GM23338 (cell line): ENCODE measurements around the gene SND1. TPM values are rescaled to one million over a fixed set of nuclear protein-coding genes. Genes with fewer than 3 reads are reported as not detected.

Source experiments
- ATAC-seq: fragments of 200-7000 bp; cut with Tn5 transposase; 3 replicates; pipeline ENCODE4 v1.9.1; 2020
- DNase-seq: peaks from one replicate; pipeline ENCODE4 v3.0.0-alpha.2; 2015; ENCODE audit warnings: low spot score
- H2AFZ ChIP-seq: fragments of 200-600 bp; sonication (generic); 2 replicates; pipeline ENCODE4 v1.8.0; 2016; ENCODE audit warnings: antibody characterized with exemption, mild to moderate bottlenecking, moderate library complexity
- H3F3A ChIP-seq: fragments of 200-600 bp; sonication (generic); replicated peaks from 2 replicates; pipeline ENCODE4 v1.8.0; 2017; ENCODE audit warnings: antibody characterized with exemption, mixed run types, low read depth
- H3K27ac ChIP-seq: fragments of 200-600 bp; sonication (generic); 2 replicates; pipeline ENCODE4 v1.6.1; 2016; ENCODE audit warnings: low read depth
- H3K27me3 ChIP-seq: fragments of 200-600 bp; sonication (generic); 2 replicates; pipeline ENCODE4 v1.8.0; 2016; ENCODE audit warnings: mild to moderate bottlenecking, mixed run types, moderate library complexity; ENCODE audit not compliant: insufficient read depth
- H3K36me3 ChIP-seq: fragments of 200-600 bp; sonication (generic); 2 replicates; pipeline ENCODE4 v1.8.0; 2016; ENCODE audit warnings: mild to moderate bottlenecking; ENCODE audit not compliant: insufficient read depth
- H3K4me1 ChIP-seq: fragments of 200-600 bp; sonication (generic); 2 replicates; pipeline ENCODE4 v1.8.0; 2016; ENCODE audit warnings: mild to moderate bottlenecking, moderate library complexity; ENCODE audit not compliant: insufficient read depth
- H3K4me2 ChIP-seq: fragments of 200-600 bp; sonication (generic); 2 replicates; pipeline ENCODE4 v1.7.1; 2017; ENCODE audit warnings: mixed run types
- H3K4me3 ChIP-seq: fragments of 200-600 bp; sonication (generic); 2 replicates; pipeline ENCODE4 v1.6.1; 2016; ENCODE audit warnings: mixed run types
- H3K79me2 ChIP-seq: fragments of 200-600 bp; sonication (generic); replicated peaks from 2 replicates; pipeline ENCODE4 v1.8.0; 2017; ENCODE audit warnings: mild to moderate bottlenecking; ENCODE audit not compliant: insufficient read depth
- H3K9me2 ChIP-seq: fragments of 200-600 bp; sonication (generic); 2 replicates; pipeline ENCODE4 v1.8.0; 2017; ENCODE audit not compliant: insufficient read depth
- H4K20me1 ChIP-seq: fragments of 200-600 bp; sonication (generic); replicated peaks from 2 replicates; pipeline ENCODE4 v1.8.0; 2017; ENCODE audit warnings: mild to moderate bottlenecking; ENCODE audit not compliant: insufficient read depth
- H3K27ac Mint-ChIP-seq: 2 replicates; pipeline ENCODE4 v1.8.0; 2020; ENCODE audit warnings: inconsistent platforms, mild to moderate bottlenecking, moderate library complexity, mixed read lengths
- H3K27me3 Mint-ChIP-seq: 3 replicates; pipeline ENCODE4 v1.8.0; 2022; ENCODE audit warnings: low read depth, mild to moderate bottlenecking, moderate library complexity, mixed read lengths, inconsistent platforms; ENCODE audit not compliant: insufficient read depth, poor library complexity
- H3K36me3 Mint-ChIP-seq: 3 replicates; pipeline ENCODE4 v1.8.0; 2021; ENCODE audit warnings: low read depth, mild to moderate bottlenecking, inconsistent platforms, moderate library complexity, mixed read lengths
- H3K4me1 Mint-ChIP-seq: 3 replicates; pipeline ENCODE4 v1.8.0; 2020; ENCODE audit warnings: mild to moderate bottlenecking, inconsistent platforms, mixed read lengths
- H3K4me3 Mint-ChIP-seq: 3 replicates; pipeline ENCODE4 v1.8.0; 2021; ENCODE audit warnings: moderate library complexity, mild to moderate bottlenecking, inconsistent platforms, mixed read lengths
- H3K9me3 Mint-ChIP-seq: 3 replicates; pipeline ENCODE4 v1.8.0; 2020; ENCODE audit warnings: moderate library complexity, mild to moderate bottlenecking, inconsistent platforms, mixed read lengths
- CREB1 ChIP-seq: fragments of 250-450 bp; sonication (Bioruptor Pico); IDR thresholded peaks from 2 replicates; pipeline ENCODE4 v1.5.0; 2020; ENCODE audit warnings: low read depth, mild to moderate bottlenecking, moderate library complexity
- CTCF ChIP-seq, 2 experiments: fragments of 200-600 bp in 1 of 2; sonication (generic) in 1 of 2; conservative IDR thresholded peaks; 2 replicates each; pipeline versions ENCODE4 v1.5.1 to v1.6.1; 2016 to 2017; ENCODE audit warnings: antibody characterized with exemption in 2 of 2, low read depth in 2 of 2, mild to moderate bottlenecking in 2 of 2, moderate library complexity in 1 of 2
- ETS1 ChIP-seq: IDR thresholded peaks from 2 replicates; pipeline ENCODE4 v1.6.1; 2016; ENCODE audit warnings: antibody characterized with exemption
- EZH2 ChIP-seq: fragments of 200-600 bp; sonication (generic); IDR thresholded peaks from one replicate; pipeline ENCODE4 v1.8.0; 2017; ENCODE audit warnings: antibody characterized with exemption, mild to moderate bottlenecking, low read depth; ENCODE audit not compliant: unreplicated experiment
- EZH2phosphoT487 ChIP-seq: fragments of 200-600 bp; sonication (generic); IDR thresholded peaks from one replicate; pipeline ENCODE4 v1.8.1; 2018; ENCODE audit warnings: antibody characterized with exemption; ENCODE audit not compliant: unreplicated experiment
- JUNB ChIP-seq: IDR thresholded peaks from one replicate; pipeline ENCODE4 v1.6.1; 2016; ENCODE audit warnings: antibody characterized with exemption; ENCODE audit not compliant: unreplicated experiment
- POLR2AphosphoS5 ChIP-seq: IDR thresholded peaks from 2 replicates; pipeline ENCODE4 v1.6.1; 2016; ENCODE audit warnings: antibody characterized with exemption, low read depth
- REST ChIP-seq: IDR thresholded peaks from one replicate; pipeline ENCODE4 v1.6.1; 2018; ENCODE audit warnings: antibody characterized with exemption; ENCODE audit not compliant: unreplicated experiment
- STAT1 ChIP-seq: IDR thresholded peaks from one replicate; pipeline ENCODE4 v1.6.1; 2016; ENCODE audit warnings: antibody characterized with exemption; ENCODE audit not compliant: unreplicated experiment
- ZNF114 ChIP-seq: fragments of 250-450 bp; sonication (Bioruptor Pico); IDR thresholded peaks from 2 replicates; pipeline ENCODE4 v1.5.0; 2020; ENCODE audit warnings: mild to moderate bottlenecking, moderate library complexity
- ZNF331 ChIP-seq: fragments of 250-450 bp; sonication (Bioruptor Pico); IDR thresholded peaks from 2 replicates; pipeline ENCODE4 v1.5.0; 2020; ENCODE audit warnings: low read depth, mild to moderate bottlenecking, moderate library complexity
- polyA plus RNA-seq: library from polyadenylated mRNA; unstranded; fragments of >200 nt; fragmentation: Nextera tagmentation; extraction: Ambion mirVana; gene quantifications from 2 replicates; pipeline ENCODE4 v1.2.1, GENCODE V29; 2016
- total RNA-seq: library from RNA; depleted of rRNA; stranded (reverse); fragments of >200 nt; shearing (Covaris generic); gene quantifications from 2 replicates; pipeline ENCODE4 v1.2.3, GENCODE V29; 2014

SND1 gene
- total and polyA plus RNA-seq, 2 experiments from 2014 or later = 107 to 254 TPM

- H3K36me3 Mint-ChIP-seq = no peaks in the 10 kb centered on the region
- no peak for ATAC-seq
- no peak for DNase-seq
- Histone ChIP-seq H3K9me2 (no peaks in the 10 kb centered on the region), H4K20me1 (no peaks in the 10 kb centered on the region), H3K4me3 (no peak overlapping the region), H3K4me2 (no peak overlapping the region), H3K79me2 (no peaks in the 10 kb centered on the region), H3K36me3 (no peaks in the 10 kb centered on the region), H3K4me1 (peaks cover 7% of the 10 kb centered on the region; the same call in 1 of the 2 replicates), H3K27ac (no peak overlapping the region), H2AFZ (no peak overlapping the region), H3F3A (0 out of 2 replicates have a peak, but pooled peaks cover 2% of the 10 kb centered on the region), H3K27me3 (peaks cover 4% of the 10 kb centered on the region; the same call in 1 of the 2 replicates)
- no peak overlapping the region for H3K27ac Mint-ChIP-seq
- TF ChIP-seq JUNB (no peak), CTCF (conservative IDR thresholded peaks at IDR 0.05; ENCODE audit: low read depth in 2 of 2) (no peak), ETS1 (no peak), EZH2phosphoT487 (no peak), POLR2AphosphoS5 (no peak), ZNF331 (CRISPR knock-in tag) (no peak), EZH2 (no peak), REST (no peak), CREB1 (no peak), STAT1 (no peak), ZNF114 (CRISPR knock-in tag) (no peak)
- peaks cover 14% of the 10 kb centered on the region for H3K4me1 Mint-ChIP-seq
- H3K27me3 Mint-ChIP-seq = peaks cover 17% of the 10 kb centered on the region
- no peaks in the 10 kb centered on the region for H3K9me3 Mint-ChIP-seq
- H3K4me3 Mint-ChIP-seq = no peak overlapping the region
These were observed 465.7 kb downstream of the SND1 start for GRCh38 chr7:128117691-128118090.
